Astrocyte of the spinal cord (primary cell): ENCODE measurements around the gene SLC37A3.
A peak's percentile ranks its signal among the peaks of the same experiment; 100 is the strongest.

Experiments
- DNase-seq: peaks from one replicate; pipeline ENCODE4 v3.0.0; 2011; ENCODE audit warnings: low read depth, low spot score
- H3K4me3 ChIP-seq: 2 replicates; pipeline ENCODE4 v1.5.1; 2011; ENCODE audit warnings: low read depth, mild to moderate bottlenecking, low read length, moderate library complexity
- in situ Hi-C: cut with HindIII; loops from 2 replicates; pipeline ENCODE4 v1.10.0; 2017; ENCODE audit warnings: low sequenced_read_pairs
- TF ChIP-seq, protein P1 (sequence below): IDR thresholded peaks from 2 replicates; pipeline ENCODE4 v1.5.1; 2012; ENCODE audit warnings: low read depth, mild to moderate bottlenecking, low read length, inconsistent platforms

Gene SLC37A3

DNA sequence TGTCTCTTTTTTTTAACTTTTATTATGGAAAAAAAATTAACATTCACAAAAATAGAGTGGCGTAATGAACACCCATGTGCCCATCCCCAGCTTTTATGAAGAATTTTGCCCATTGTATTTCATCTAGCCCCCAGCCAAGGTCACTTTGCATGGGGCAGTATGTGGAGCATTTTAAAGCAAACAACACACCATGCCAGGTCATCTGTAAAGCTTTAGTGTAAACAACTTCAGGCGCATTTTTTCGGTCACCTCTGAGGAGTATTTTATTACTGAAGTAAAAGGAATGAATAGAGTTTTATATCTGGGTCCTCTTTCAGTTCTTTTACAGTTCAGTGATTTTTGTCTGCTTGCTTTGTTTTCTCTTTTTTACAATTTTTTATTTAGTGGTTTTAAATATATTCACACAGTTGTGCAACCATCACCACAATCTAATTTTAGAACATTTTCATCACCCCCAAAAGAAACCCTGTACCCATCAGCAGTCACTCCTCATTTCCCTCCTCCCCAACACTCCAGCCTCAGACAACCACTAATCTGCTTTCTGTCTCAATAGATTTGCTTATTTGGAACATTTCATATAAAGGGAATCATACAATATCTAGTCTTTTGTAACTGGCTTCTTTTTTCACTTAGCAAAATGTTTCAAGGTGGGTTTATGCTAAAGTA is 87.9 kb downstream of the SLC37A3 start:
- in situ Hi-C loops = no loop called here

DNA sequence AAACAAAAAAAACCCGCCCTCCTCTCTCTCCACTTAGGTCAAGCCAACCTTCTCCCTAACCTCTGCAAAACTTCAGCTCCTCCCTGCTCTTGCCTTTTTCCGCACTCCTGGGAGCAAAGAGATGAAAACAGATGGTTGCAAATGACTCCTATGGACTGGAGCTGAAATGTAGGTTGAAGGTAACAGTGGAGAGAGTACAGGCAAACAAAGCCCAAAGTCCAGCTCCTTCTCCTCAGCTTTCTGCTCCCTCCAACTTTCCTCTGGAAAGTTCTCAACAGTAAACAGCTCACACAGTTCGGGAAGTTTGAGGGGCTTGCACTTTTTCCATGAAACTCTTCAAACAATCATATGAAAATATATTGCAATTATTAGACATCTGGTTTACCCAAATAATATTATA is 90.3 kb downstream of the SLC37A3 start:
- no peak for DNase-seq
- in situ Hi-C loops = no loop called here
- H3K4me3 ChIP-seq = no peak overlapping the region
- TF ChIP-seq, protein P1, sequence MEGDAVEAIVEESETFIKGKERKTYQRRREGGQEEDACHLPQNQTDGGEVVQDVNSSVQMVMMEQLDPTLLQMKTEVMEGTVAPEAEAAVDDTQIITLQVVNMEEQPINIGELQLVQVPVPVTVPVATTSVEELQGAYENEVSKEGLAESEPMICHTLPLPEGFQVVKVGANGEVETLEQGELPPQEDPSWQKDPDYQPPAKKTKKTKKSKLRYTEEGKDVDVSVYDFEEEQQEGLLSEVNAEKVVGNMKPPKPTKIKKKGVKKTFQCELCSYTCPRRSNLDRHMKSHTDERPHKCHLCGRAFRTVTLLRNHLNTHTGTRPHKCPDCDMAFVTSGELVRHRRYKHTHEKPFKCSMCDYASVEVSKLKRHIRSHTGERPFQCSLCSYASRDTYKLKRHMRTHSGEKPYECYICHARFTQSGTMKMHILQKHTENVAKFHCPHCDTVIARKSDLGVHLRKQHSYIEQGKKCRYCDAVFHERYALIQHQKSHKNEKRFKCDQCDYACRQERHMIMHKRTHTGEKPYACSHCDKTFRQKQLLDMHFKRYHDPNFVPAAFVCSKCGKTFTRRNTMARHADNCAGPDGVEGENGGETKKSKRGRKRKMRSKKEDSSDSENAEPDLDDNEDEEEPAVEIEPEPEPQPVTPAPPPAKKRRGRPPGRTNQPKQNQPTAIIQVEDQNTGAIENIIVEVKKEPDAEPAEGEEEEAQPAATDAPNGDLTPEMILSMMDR = no peak

More for the DNA sequence above, 87.9 kb downstream of the SLC37A3 start:
- H3K4me3 ChIP-seq = no peak overlapping the region
- DNase-seq = no peak
- TF ChIP-seq, protein P1 = no peak

DNA sequence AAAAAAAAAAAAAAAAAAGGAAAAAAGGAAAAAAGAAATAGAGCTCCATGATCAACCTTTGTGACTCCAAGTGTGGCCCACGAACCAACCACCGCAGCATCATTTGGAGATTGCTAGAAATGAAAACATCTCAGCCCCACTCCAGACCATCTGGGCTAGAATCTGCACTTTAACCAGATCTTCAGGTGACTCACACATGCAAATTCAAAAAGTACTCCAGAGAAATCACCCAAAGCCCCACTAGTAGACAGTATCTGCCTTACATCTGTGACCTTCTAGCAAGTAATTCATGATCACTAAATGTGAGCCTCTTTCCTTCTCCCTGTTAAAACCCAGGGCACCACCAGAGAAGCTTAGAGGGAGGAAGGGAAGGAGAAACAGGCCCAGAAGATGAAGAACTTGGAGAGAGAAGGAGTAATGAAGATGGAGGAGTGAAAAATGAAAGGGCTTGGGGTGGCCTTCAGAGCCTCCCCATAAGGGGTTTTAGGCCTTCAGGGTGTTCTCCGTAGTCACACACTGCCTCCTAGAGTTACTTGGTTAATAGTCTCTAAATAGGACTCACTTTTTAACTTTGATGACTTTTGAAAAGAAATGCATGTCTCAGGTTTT is 94.0 kb downstream of the SLC37A3 start:
- TF ChIP-seq, protein P1 = no peak
- H3K4me3 ChIP-seq = no peak overlapping the region
- peak; percentile 12 for DNase-seq
- in situ Hi-C loops = no loop called here

DNA sequence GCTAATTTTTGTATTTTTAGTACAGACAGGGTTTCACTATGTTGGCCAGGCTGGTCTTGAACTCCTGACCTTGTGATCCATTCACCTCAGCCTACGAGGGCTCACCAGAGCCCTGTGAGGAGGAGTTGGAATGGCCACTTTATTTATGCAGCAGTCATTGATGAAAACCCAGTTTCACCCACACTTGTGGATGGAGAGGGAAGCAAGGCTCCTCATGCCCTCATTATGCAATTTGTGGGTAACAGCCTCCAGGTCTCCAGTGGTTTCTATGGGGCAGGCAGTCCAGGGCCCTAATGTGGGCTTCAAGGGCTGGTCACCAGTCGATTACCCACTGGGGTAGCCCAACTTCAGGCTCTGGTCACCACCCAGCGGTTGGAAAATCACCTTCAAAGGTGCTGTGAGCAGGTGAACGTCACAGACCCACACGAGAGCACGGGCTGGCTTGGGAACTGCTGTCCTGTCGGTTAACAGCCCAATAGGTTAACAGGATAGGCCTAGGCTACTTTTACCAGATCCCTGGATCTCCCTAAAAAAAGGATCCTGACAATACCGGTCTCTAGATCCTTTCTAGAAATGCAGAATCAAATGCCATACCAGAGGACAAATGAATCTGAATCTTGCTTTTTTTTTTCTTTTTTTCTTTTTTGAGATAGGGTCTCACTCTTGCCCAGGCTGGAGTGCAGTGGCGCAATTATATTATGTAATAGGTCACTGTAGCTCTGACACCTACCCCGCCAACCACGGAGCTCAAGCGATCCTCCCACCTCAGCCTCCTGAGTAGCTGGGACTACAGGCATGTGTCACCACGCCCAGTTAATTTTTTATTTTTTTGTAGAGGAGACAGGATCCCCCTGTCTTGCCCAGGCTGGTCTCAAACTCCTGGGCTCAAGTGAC is 97.8 kb downstream of the SLC37A3 start:
- H3K4me3 ChIP-seq = no peak overlapping the region
- no peak for DNase-seq
- in situ Hi-C loops = no loop called here
- TF ChIP-seq, protein P1 = no peak

DNA sequence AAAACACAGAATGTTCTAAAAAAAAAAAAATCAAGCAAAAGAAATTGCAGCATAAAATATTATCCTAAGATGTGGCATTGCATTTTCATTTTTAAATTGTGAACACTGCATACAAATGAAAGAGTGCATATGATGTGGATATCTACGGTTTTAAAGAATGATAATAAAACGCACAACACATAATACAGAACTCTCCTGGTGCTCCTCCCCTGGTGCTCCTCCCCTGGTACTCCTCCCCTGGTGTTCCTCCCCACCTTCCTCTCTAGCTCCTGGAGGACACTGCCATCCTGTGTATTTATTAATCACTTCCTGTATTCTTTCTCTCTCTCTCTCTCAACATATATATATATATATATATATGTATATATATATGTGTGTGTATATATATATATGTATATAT is 100.1 kb downstream of the SLC37A3 start:
- in situ Hi-C loops = no loop called here
- TF ChIP-seq, protein P1 = no peak
- no peak overlapping the region for H3K4me3 ChIP-seq
- DNase-seq = no peak

DNA sequence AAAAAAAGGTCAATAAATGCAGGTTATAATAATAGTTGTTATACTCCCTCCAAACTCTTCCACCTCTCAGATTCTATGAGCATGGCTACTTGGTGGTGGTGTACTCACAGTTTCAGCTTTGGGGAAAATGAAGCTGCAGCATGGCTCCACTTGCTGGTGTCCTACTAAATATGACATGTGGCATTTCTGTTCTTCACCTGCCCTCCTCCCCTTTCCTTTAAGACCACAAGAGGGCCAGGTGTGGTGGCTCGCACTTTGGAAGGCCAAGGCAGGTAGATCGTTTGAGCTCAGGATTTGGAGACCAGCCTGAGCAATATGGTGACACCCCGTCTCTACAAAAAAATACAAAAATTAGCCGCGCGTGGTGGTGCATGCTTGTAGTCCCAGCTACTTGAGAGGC is 101.1 kb downstream of the SLC37A3 start:
- in situ Hi-C loops = no loop called here
- no peak for DNase-seq
- TF ChIP-seq, protein P1 = no peak
- no peak overlapping the region for H3K4me3 ChIP-seq
